Psoas muscle (tissue), 8 donors: ENCODE measurements around the gene VAV3. TPM values are rescaled to one million over a fixed set of nuclear protein-coding genes. Genes with fewer than 3 reads are reported as not detected.

ENCODE experiments used
- ATAC-seq, 4 donors: fragments of 200-7000 bp; cut with Tn5 transposase; one replicate each; pipeline ENCODE4 v1.9.1; 2020; ENCODE audit warnings: moderate library complexity in 3 of 4, mild to moderate bottlenecking in 2 of 4
- DNase-seq, 2 donors: peaks; one replicate each; pipeline ENCODE4 v3.0.0-alpha.2; 2020
- H3K27ac ChIP-seq: fragments of 200-600 bp; one replicate; pipeline ENCODE4 v1.8.0; 2022
- H3K27me3 ChIP-seq, 3 donors: fragments of 200-600 bp in 1 of 3; one replicate each; pipeline versions ENCODE4 v1.6.1 to v1.8.0; 2013 to 2022; ENCODE audit warnings: low read length in 2 of 3, mild to moderate bottlenecking in 2 of 3, moderate library complexity in 1 of 3; ENCODE audit not compliant: insufficient read depth in 3 of 3
- H3K36me3 ChIP-seq, 2 donors: fragments of 200-600 bp in 1 of 2; one replicate each; pipeline versions ENCODE4 v1.6.1 to v1.8.0; 2013 to 2022; ENCODE audit warnings: low read depth in 1 of 2, mild to moderate bottlenecking in 1 of 2, moderate library complexity in 1 of 2; ENCODE audit not compliant: insufficient read depth in 1 of 2
- H3K4me1 ChIP-seq: fragments of 200-600 bp; one replicate; pipeline ENCODE4 v1.8.0; 2022
- H3K4me3 ChIP-seq: fragments of 200-600 bp; one replicate; pipeline ENCODE4 v1.8.0; 2022; ENCODE audit warnings: mild to moderate bottlenecking
- H3K9me3 ChIP-seq: fragments of 200-600 bp; one replicate; pipeline ENCODE4 v1.8.0; 2022
- WGBS, 3 donors: extraction: QIAGEN DNeasy Blood & Tissue Kit; methylation state at CpG; one replicate each; pipeline versions ENCODE4 v1.1.6 to v1.1.7; 2013; 5-methylcytosine and 5-hydroxymethylcytosine counted together
- intact Hi-C, 2 donors: fragments of 100-400 bp; cut with DNase I; formaldehyde crosslinking; loops; one replicate each; pipeline versions ENCODE4 v1.11.0 to v1.14.2; 2022
- polyA plus RNA-seq, 3 donors: library from polyadenylated mRNA; stranded (reverse); fragments of 200-250 nt; gene quantifications; one replicate each; pipeline ENCODE4 v1.2.3, GENCODE V29; 2013
- total RNA-seq, 4 donors: library from RNA; stranded (reverse); fragmentation: NEBNext Ultra II Directional in 2 of 4; extraction: Animal tissue kit (Norgen Biotek cat#: 25700) in 2 of 4; gene quantifications; one replicate each; pipeline versions ENCODE4 v1.2.1 to v1.2.4, GENCODE V29; 2021 to 2023
- TF ChIP-seq, protein P1 (sequence below): fragments of 200-600 bp; IDR thresholded peaks from one replicate; pipeline ENCODE4 v1.8.0; 2022; ENCODE audit warnings: antibody characterized with exemption
- donor health status: healthy with polysubstance abuse.
- donor health status: DM: no; HTN: no; CAD: no; lungs with moderate emphysema.
- donor health status: Bipolar disorder and iron deficiency.
- donor health status: healthy.
- donor health status: DM: yes; HTN: yes; CAD: no.
- donor health status: DM: no; HTN: no; CAD: no.
- donor health status: DM: no; HTN: no; CAD: no.
- donor health status: DM: yes; HTN: yes; CAD: no.

VAV3 gene
- total and polyA plus RNA-seq, 7 donors: 0.28 to 1.7 (median 0.72) TPM

DNA sequence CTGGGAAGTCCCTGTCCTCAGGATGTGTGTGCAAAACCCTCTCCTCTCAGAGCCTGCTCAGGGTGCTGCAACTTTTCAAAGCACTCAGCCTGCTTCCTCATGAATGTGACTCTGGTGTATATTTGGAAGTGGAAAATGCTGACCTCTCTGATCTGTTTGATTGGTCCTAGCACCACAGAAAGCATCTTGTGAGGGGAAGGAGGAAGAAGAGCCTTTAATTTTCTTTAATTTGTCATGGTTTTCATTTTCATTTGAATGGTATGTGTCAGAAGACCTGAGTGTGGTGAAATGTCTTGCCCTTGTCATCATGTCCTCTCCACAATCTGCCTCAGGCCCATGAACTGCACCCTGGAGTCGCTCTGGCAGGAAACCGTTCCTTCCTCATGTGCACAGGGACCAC is 440.7 kb downstream of the VAV3 start:
- H3K9me3 ChIP-seq: no peaks in the 10 kb centered on the region
- no peak for ATAC-seq
- DNase-seq: no peak
- TF ChIP-seq, protein P1, sequence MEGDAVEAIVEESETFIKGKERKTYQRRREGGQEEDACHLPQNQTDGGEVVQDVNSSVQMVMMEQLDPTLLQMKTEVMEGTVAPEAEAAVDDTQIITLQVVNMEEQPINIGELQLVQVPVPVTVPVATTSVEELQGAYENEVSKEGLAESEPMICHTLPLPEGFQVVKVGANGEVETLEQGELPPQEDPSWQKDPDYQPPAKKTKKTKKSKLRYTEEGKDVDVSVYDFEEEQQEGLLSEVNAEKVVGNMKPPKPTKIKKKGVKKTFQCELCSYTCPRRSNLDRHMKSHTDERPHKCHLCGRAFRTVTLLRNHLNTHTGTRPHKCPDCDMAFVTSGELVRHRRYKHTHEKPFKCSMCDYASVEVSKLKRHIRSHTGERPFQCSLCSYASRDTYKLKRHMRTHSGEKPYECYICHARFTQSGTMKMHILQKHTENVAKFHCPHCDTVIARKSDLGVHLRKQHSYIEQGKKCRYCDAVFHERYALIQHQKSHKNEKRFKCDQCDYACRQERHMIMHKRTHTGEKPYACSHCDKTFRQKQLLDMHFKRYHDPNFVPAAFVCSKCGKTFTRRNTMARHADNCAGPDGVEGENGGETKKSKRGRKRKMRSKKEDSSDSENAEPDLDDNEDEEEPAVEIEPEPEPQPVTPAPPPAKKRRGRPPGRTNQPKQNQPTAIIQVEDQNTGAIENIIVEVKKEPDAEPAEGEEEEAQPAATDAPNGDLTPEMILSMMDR: no peak
- no peaks in the 10 kb centered on the region for H3K4me1 ChIP-seq
- no peak overlapping the region for H3K4me3 ChIP-seq
- no peaks in the 10 kb centered on the region for H3K36me3 ChIP-seq
- intact Hi-C loops: no loop called here
- no peak overlapping the region for H3K27ac ChIP-seq
- no peaks in the 10 kb centered on the region for H3K27me3 ChIP-seq
- 69 to 81% (median 73%) methylated on average over 2 of the region's 2 CpGs for WGBS, 3 donors

DNA sequence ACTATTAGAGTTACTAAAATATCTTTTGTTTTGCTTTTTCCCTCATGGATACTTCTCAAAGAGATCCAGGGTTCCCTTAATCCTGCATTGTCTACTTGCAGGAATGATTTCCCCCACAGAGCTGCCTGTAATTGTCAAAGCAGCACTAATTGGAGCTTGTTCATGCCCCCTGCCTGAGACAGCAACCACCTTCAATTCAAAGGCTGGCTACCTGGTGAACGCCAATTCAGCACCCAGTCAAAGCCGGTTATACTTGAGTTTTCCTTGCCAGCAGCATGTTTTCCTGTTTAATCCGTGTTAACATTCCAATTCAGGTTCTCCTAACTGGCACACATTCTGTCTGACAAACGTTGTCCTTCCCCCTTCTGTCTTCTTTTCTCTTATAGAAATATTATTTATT is 441.2 kb downstream of the VAV3 start:
- ATAC-seq: no peak
- Histone ChIP-seq H3K4me1 (no peaks in the 10 kb centered on the region), H3K9me3 (no peaks in the 10 kb centered on the region), H3K27me3 (no peaks in the 10 kb centered on the region), H3K4me3 (no peak overlapping the region), H3K27ac (no peak overlapping the region), H3K36me3 (no peaks in the 10 kb centered on the region)
- TF ChIP-seq, protein P1: no peak
- WGBS, 3 donors: 35 to 36% (median 35%) methylated on average over 4 of the region's 4 CpGs
- DNase-seq: no peak
- intact Hi-C loops: no loop called here

DNA sequence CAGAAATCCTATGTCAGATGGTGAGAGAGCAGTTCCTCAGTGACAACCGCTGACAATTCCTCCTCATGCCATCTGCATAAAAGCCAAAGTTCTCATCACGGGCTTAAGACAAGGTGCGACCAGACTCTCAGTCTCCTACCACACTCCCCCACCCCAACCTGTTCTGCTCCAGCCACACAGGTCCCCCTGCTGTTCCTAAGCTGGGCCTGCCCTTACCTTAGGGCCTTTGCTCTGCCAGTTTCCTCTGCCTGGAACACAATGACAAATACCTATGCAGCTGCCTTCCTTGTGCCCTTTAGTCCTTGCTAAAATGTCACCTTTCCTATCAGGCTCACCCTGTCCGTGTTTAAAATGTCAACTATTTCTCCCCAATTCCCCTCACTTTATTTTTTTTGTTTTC is 441.9 kb downstream of the VAV3 start:
- H3K36me3 ChIP-seq: no peaks in the 10 kb centered on the region
- 61 to 68% (median 67%) methylated on average over 4 of the region's 4 CpGs for WGBS, 3 donors
- H3K4me3 ChIP-seq: no peak overlapping the region
- TF ChIP-seq, protein P1: no peak
- H3K4me1 ChIP-seq: no peaks in the 10 kb centered on the region
- H3K27me3 ChIP-seq: no peaks in the 10 kb centered on the region
- ATAC-seq (no peak), DNase-seq (no peak)
- H3K9me3 ChIP-seq: no peaks in the 10 kb centered on the region
- no peak overlapping the region for H3K27ac ChIP-seq
- intact Hi-C loops: no loop called here

Other genes starting within 250 kb of the VAV3 start
- 1 to 10 TPM; 5.1 to 9.4 (median 7.9) TPM for gene SLC25A24, start 235.2 kb upstream of the VAV3 start, total RNA-seq
- gene SLC25A24, start 235.2 kb upstream of the VAV3 start, polyA plus RNA-seq: 1 to 10 TPM; 3.2 to 7.6 (median 5.7) TPM